OCI-LY1 (cell line): ENCODE data around the gene RBMS3.

Experiments
- CTCF ChIP-seq: fragments of 200-600 bp; sonication (generic), shearing (Covaris generic); IDR thresholded peaks from 2 replicates; pipeline ENCODE4 v1.5.1; 2017; ENCODE audit warnings: mild to moderate bottlenecking, antibody characterized with exemption, low read length, moderate library complexity, mixed read lengths
- EZH2 ChIP-seq: fragments of 200-600 bp; sonication (generic), shearing (Covaris generic); IDR thresholded peaks from 2 replicates; pipeline ENCODE4 v1.8.0; 2017; ENCODE audit warnings: borderline replicate concordance, mixed run types, mild to moderate bottlenecking, antibody characterized with exemption, low read length, moderate library complexity, mixed read lengths

DNA sequence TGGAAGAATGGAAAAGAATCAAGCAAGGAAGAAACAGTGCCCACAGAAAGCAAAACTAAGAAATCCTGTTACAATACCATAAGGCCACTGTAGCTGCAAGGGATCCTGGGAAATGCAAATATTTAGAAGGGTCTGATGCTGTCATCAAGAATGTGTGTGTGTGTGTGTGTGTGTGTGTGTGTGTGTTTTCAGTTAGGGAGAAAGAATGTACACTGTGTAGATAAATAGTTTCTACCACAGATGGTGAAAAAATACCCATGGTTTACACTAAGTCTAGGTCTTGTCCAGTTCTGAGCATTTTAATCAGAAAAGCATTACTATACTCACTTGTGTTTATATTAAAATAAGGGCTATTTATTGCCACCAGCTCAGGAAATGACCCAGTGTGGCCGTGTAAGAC, 355.0 kb downstream of the RBMS3 start:
- TF ChIP-seq CTCF (no peak), EZH2 (no peak)
